ENCODE data around the gene IL23A.
A peak's percentile ranks its signal among the peaks of the same experiment; 100 is the strongest.

IL23A gene

GRCh38 chr12:56377310-56377988, 38.8 kb downstream of the IL23A start:
- no peak for DNase-seq (ENCODE audit: low read depth)
- TF ChIP-seq CTCF (IDR thresholded peaks at IDR 0.05; ENCODE audit: control insufficient read depth, insufficient read depth, low read depth, low read length, missing control alignments), result peak; percentile 23
- H3K4me3 ChIP-seq (ENCODE audit: control insufficient read depth, low read depth, low read length), result no peak overlapping the region

- TF ChIP-seq CTCF (IDR thresholded peaks at IDR 0.05; ENCODE audit: control insufficient read depth, insufficient read depth, low read depth, low read length, missing control alignments), result no peak
- DNase-seq (ENCODE audit: low read depth), result no peak
- H3K4me3 ChIP-seq (ENCODE audit: control insufficient read depth, low read depth, low read length), result no peak overlapping the region
These were observed 39.3 kb downstream of the IL23A start for GRCh38 chr12:56377989-56378316.

GRCh38 chr12:56382611-56383010, 43.9 kb downstream of the IL23A start:
- H3K4me3 ChIP-seq (ENCODE audit: control insufficient read depth, low read depth, low read length), result no peak overlapping the region
- no peak for DNase-seq (ENCODE audit: low read depth)
- TF ChIP-seq CTCF (IDR thresholded peaks at IDR 0.05; ENCODE audit: control insufficient read depth, insufficient read depth, low read depth, low read length, missing control alignments), result no peak

- DNase-seq (ENCODE audit: low read depth), result no peak
- H3K4me3 ChIP-seq (ENCODE audit: control insufficient read depth, low read depth, low read length), result no peak overlapping the region
- TF ChIP-seq CTCF (IDR thresholded peaks at IDR 0.05; ENCODE audit: control insufficient read depth, insufficient read depth, low read depth, low read length, missing control alignments), result no peak
These were observed 47.2 kb downstream of the IL23A start for GRCh38 chr12:56385873-56386272.

GRCh38 chr12:56387152-56387736, 48.6 kb downstream of the IL23A start:
- no peak overlapping the region for H3K4me3 ChIP-seq (ENCODE audit: control insufficient read depth, low read depth, low read length)
- no peak for DNase-seq (ENCODE audit: low read depth)
- TF ChIP-seq CTCF (IDR thresholded peaks at IDR 0.05; ENCODE audit: control insufficient read depth, insufficient read depth, low read depth, low read length, missing control alignments), result no peak

GRCh38 chr12:56389412-56389811, 50.7 kb downstream of the IL23A start:
- DNase-seq (ENCODE audit: low read depth), result no peak
- no peak for TF ChIP-seq CTCF (IDR thresholded peaks at IDR 0.05; ENCODE audit: control insufficient read depth, insufficient read depth, low read depth, low read length, missing control alignments)
- H3K4me3 ChIP-seq (ENCODE audit: control insufficient read depth, low read depth, low read length), result no peak overlapping the region

All from AG09309 (cell line).